Fibroblast of mammary gland (primary cell): ENCODE data around the gene GOLGA8T.
"Not testable (repeated sequence)": the region's sequence is repeated elsewhere in the genome, so short reads cannot be mapped to it uniquely, and the experiment has no call there.

ENCODE experiments used
- DNase-seq: peaks from one replicate; pipeline ENCODE4 v3.0.0-alpha.2; 2010; ENCODE audit warnings: low read depth
- H3K4me3 ChIP-seq: 2 replicates; pipeline ENCODE4 v1.5.1; 2011; ENCODE audit warnings: low read depth, mild to moderate bottlenecking, low read length, moderate library complexity; ENCODE audit not compliant: control insufficient read depth

GOLGA8T gene

GRCh38 chr15:30185495-30185894 is 50.6 kb downstream of the GOLGA8T start:
- DNase-seq, H3K4me3 ChIP-seq: not testable (repeated sequence)

GRCh38 chr15:30187429-30187828 is 52.6 kb downstream of the GOLGA8T start:
- not testable (repeated sequence) for H3K4me3 ChIP-seq, DNase-seq

- not testable (repeated sequence) for H3K4me3 ChIP-seq, DNase-seq
These were observed 54.9 kb downstream of the GOLGA8T start for GRCh38 chr15:30189754-30190153.

- not testable (repeated sequence) for H3K4me3 ChIP-seq
These were observed 56.3 kb downstream of the GOLGA8T start for GRCh38 chr15:30191143-30191542.

GRCh38 chr15:30191639-30192038 is 56.8 kb downstream of the GOLGA8T start:
- DNase-seq, H3K4me3 ChIP-seq: not testable (repeated sequence)

More at GRCh38 chr15:30191143-30191542, 56.3 kb downstream of the GOLGA8T start:
- DNase-seq, result not testable (repeated sequence)

- not testable (repeated sequence) for DNase-seq, H3K4me3 ChIP-seq
These were observed 57.4 kb downstream of the GOLGA8T start for GRCh38 chr15:30192119-30192745.

GRCh38 chr15:30192892-30193291 is 58.0 kb downstream of the GOLGA8T start:
- DNase-seq, H3K4me3 ChIP-seq: not testable (repeated sequence)
